GM12874 (cell line): Measurements from ENCODE around the gene NEUROD2.
A peak's percentile ranks its signal among the peaks of the same experiment; 100 is the strongest.

Experiments
- CTCF ChIP-seq: IDR thresholded peaks from 2 replicates; pipeline ENCODE4 v1.5.1; 2011; ENCODE audit warnings: low read depth, mild to moderate bottlenecking, control low read depth, low read length, moderate library complexity; ENCODE audit not compliant: insufficient read depth

NEUROD2 gene

GRCh38 chr17:39627712-39628516 is 20.2 kb upstream of the NEUROD2 start:
- no peak for TF ChIP-seq CTCF

- TF ChIP-seq CTCF: no peak
These were observed 19.5 kb upstream of the NEUROD2 start for GRCh38 chr17:39627047-39627711.

GRCh38 chr17:39626171-39627046 is 18.7 kb upstream of the NEUROD2 start, which contains the start of gene PPP1R1B:
TSS of gene PPP1R1B (plus strand) at chr17:39626952. CDS start at chr17:39627393, 441 bp downstream.
- no peak for TF ChIP-seq CTCF

GRCh38 chr17:39625198-39625785 is 17.6 kb upstream of the NEUROD2 start:
- no peak for TF ChIP-seq CTCF

- no peak for TF ChIP-seq CTCF
These were observed 16.6 kb upstream of the NEUROD2 start for GRCh38 chr17:39624313-39624712.

GRCh38 chr17:39623356-39623950 is 15.7 kb upstream of the NEUROD2 start:
- peak; percentile 95 for TF ChIP-seq CTCF
